Fibroblast of upper back skin (primary cell): Measurements from ENCODE around the gene TAS1R1.
A peak's percentile ranks its signal among the peaks of the same experiment; 100 is the strongest.

Source experiments
- DNase-seq: peaks from one replicate; pipeline ENCODE4 v3.0.0-alpha.2; 2013

The TAS1R1 gene

GRCh38 chr1:6554907-6555778 is at the start of gene TAS1R1:
TSS of gene TAS1R1 (plus strand) at chr1:6555307. CDS start at chr1:6555374, 67 bp downstream.
- DNase-seq = no peak

DNA sequence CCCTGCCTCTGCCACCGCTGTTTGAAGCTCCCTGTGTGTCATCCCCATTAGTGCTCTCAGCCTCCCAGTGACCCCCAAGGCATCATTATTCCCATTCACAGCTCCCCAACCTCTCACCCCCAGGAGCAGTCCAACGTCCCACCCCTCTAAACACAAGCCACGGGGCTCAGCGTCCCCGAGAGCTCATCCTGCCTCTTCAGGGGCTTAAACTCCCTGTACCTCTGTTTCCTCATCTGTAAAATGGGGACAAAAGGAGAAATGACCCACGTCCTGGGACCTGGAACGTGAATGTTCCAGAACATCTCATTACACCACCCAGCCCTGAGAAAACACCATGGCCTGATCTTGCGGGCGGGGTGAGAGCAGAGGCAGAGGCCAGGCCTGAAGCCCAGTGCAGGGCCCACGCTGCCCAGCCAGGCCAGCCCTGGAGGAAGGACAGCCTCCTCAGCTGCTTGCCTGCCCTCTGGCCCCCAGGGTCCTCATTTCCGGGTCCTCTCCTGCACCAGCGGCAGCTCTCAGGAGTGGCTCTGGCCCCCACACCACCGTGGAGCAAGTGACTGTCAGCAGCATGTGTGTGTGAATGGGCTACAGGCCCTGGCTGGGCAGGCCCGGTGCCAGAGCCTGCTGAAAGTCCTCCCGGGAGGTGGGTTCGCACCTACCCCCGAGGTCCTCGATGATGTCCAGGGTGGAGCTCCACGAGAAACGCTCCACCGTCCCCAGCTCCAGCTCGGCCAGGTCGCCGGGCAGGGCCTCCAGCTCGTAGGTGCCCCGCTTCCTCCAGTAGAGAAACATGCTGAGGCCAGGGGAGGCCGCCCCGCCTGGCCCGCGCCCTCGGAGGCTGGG is 49.5 kb upstream of the TAS1R1 start:
- no peak for DNase-seq

GRCh38 chr1:6506210-6507036 is 48.7 kb upstream of the TAS1R1 start:
- DNase-seq = no peak

DNA sequence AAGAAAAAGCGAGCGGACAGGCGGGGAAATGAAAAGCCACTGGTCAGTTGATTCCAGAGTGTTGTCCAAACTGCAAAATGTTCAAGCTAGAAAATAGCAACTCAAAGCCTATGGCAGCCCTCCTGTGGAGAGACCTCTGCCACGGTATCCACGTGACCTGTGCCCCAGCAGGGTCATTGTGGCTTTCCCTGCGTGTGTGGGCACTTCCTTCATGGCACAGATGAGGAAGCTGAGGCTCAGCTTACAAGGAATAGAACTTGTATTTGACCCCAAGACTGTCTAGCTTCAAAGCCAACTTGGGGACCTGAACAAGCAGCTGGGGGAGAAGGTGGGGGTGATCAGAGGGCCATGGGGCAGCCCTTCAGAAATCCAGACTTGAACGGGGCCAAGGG is 48.1 kb upstream of the TAS1R1 start:
- no peak for DNase-seq

GRCh38 chr1:6507461-6507911 is 47.6 kb upstream of the TAS1R1 start:
- no peak for DNase-seq

DNA sequence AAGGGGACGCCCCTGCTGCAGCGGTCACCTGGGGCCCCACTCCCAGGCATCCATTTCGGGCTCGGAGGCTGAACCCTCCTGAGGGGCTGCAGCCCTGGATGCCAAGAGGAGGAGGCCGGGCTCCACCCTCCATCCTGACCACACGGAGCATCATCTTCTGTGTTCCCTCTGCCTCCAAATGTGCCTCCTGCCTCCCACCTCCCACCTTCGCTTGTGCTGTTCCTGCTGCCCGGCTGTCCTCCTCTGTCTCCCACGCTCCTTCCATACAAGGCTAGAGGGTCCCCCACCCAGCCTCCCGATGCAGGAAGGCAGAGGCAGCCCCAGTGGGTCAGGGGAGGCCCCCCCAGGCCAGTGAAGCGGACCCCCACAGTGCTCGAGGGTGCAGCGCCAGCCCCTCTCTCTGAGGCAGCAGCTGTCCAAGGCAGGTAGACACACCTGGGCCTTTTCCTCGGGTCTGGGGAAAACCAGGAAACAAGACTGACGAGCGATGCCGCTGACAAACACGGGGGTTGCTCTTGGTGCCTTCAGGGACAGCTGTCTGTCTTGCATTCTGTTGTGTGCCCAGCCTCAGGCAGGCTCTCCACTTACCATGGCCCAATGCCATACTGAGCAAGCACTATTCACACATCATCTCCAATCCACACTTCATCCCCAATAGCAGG is 46.8 kb upstream of the TAS1R1 start:
- DNase-seq = no peak

- no peak for DNase-seq
Observed at GRCh38 chr1:6508816-6509189, 46.3 kb upstream of the TAS1R1 start.

GRCh38 chr1:6509220-6509918 is 45.7 kb upstream of the TAS1R1 start:
- no peak for DNase-seq

- DNase-seq = no peak
Observed at GRCh38 chr1:6509919-6510291, 45.2 kb upstream of the TAS1R1 start.

DNA sequence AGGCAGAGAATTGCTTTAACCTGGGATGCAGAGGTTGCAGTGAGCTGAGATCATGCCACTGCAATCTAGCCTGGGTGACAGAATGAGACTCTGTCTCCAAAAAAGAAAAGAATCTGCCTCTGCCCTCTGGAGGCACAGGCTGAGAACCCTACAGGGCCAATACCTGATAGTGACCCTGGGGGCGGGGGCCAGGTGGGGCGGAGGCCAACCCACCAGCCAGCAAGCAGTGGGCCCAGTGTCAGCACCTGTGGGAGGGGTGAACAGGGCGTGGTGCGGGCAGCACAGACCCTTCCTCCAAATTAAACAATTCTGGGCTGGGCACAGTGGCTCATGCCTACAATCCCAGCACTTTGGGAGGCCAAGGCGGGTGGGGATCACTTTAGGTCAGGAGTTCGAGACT is 44.6 kb upstream of the TAS1R1 start:
- no peak for DNase-seq

GRCh38 chr1:6511056-6511455 is 44.1 kb upstream of the TAS1R1 start:
- DNase-seq = no peak

- DNase-seq = no peak
Observed at GRCh38 chr1:6511561-6512244, 43.4 kb upstream of the TAS1R1 start.

DNA sequence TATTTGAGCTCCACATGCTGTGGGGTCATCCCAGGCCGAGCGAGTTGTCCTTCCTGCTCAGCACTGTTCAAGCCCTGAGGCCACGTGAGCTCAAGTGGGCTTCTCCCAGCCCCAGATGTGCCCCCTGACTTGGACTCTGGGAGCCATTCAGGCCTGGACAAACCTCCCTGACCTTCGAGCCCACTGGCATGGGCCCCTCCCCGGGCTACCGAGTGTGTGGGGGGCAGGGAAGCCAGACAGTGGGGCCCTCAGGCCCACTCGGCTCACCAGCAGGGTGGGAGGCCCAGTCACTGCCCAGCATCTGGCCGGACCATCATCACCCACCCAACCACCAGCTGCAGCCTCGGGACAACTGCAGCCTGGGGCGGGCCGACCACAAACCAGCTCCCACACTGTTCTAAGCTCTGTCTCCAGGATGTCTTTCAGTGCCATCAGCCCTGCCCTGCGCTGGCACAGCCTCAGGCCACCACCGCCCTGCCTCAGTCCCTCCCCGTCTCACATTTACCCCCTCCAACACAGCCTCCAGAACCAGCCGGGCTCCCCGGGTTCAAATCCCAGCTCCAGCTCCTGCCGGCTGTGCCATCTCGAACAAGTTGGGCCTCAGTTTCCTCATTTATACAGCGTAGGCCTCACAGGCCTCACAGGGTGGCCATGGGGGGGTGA is 42.7 kb upstream of the TAS1R1 start:
- no peak for DNase-seq

DNA sequence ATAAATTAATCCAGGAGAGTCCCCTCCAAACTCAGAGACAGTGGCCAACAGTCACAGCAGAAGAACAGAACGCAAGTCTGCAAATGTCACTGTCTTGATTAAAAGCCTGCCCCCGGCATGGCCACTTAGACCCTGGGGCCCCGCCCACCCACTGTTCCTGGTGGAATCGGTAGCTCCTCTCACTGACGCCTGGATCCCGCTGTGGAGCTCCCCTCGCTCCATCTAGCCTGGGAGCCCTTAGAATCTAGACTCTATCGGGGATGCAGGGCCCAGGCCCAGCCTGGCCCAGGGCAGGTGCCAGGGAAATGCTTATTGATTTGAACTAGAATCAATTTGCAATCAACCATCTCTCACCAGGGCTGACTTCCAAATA is 42.2 kb upstream of the TAS1R1 start:
- no peak for DNase-seq

- DNase-seq = no peak
Observed at GRCh38 chr1:6513320-6513801, 41.7 kb upstream of the TAS1R1 start.

DNA sequence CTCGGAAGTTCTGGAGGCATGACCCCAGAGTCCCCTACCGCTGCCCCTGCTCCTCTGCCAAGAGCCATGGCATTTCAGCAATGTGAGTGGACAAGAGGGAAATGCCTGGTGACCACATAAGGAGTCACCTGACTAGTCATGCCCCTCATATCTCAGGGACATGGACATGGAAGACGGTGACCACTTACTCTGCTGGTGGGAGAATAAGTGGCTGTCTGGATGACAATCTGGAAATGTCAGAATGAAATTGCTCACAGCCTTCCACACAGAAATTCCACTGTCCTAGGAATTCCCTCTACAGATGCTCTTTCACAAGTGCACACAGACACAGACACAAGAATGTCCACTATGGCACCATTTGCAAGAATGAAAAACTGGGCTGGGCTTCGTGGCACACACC is 39.3 kb upstream of the TAS1R1 start:
- no peak for DNase-seq

DNA sequence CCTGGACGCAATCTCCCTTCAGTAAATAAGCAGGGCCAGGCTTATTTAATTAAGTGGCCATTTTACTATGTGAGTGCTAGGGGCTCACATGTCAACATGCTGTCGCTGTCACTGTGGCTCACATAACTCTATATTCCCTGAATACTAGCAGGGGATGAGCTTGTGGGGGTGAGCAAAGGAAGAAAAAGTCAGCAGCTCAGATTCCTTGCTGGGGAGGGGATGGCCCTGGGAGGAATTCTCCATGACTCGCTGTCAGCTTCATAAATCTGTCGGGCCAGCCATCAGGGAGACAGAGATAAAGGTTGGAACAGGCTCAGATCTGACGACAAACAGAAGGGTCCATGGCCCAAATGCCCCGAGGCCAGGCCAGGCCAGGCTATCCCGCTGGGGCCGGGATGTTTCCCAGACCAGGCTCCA is 37.7 kb upstream of the TAS1R1 start:
- DNase-seq = peak; percentile 36

DNA sequence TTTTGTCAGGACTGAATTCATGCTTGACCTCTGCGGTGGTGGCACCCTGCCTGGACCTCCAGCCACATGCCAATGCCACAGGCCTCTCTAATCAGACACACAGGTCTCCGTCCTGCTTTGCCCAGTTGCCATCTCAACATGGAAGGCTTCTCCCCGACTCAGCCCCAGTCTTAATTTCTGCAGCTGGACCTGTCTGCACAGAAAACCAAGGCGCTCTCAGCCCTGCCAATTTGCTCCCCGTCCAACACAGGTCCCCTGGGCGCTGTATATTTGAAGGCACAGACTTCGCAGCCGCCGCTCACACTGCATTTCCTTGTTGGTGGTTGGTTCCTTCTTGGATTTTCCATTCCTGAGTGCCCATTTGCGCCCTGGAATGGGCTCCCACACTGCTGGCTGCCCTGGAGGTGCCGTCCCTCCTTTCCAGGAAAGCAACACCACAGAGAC is 35.6 kb upstream of the TAS1R1 start:
- DNase-seq = no peak

DNA sequence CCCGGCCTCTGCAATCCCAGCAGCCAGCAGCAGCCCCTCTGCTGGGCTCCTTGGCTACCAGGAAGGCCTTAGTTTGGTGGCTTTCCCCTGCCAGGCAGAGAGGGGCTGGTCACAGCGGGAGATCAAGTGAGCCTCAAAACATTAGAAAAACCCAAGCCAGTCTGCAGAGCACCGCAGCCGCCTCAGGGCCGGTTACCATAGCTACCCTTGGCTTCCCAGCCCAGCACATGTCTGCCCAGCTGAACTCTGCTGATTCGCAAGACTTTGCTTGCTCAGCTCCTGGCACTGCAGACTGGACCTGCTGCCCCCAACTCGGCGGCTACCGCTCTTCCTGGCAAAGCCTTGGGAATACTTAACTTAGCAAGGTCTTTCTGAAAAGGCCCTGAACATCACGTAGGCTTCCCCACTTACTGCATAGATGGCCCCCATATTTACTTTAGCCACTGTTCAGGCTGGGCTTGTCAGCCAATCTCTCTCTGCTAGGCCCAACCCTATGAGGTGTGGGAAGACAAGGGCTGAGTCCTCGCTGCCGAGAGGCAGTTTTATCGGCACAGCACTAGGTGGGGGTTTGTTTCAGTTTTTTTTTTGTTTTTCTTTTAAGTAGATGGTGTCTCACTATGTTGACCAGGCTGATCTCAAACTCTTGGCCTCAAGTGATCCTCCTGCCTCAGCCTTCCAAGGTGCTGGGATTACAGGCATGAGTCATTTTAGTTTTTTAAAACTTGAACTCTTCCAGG is 35.0 kb upstream of the TAS1R1 start:
- peak; percentile 68 for DNase-seq

GRCh38 chr1:6521536-6521935 is 33.6 kb upstream of the TAS1R1 start:
- DNase-seq = peak; percentile 16
